Esophagus squamous epithelium (tissue), 5 donors: Measurements from ENCODE around the gene PANK2. TPM values are rescaled to one million over a fixed set of nuclear protein-coding genes. Genes with fewer than 3 reads are reported as not detected.

ENCODE experiments used
- DNase-seq: peaks from one replicate; lab custom pipeline; 2025; lab: John Stamatoyannopoulos, UW
- H3K27ac ChIP-seq, 4 donors: fragments of 200-600 bp; sonication (generic); one replicate each; pipeline ENCODE4 v1.5.1; 2016 to 2019; ENCODE audit warnings: mild to moderate bottlenecking in 1 of 4
- H3K27me3 ChIP-seq, 4 donors: fragments of 200-600 bp; sonication (generic); 1 replicate in 3 of 4; 2 replicates in 1 of 4; pipeline versions ENCODE4 v1.5.1 to v1.6.0; 2017 to 2021; ENCODE audit warnings: antibody characterized with exemption in 1 of 4
- H3K36me3 ChIP-seq, 3 donors: fragments of 200-600 bp; sonication (generic); one replicate each; pipeline ENCODE4 v1.5.1; 2016 to 2019
- H3K4me1 ChIP-seq, 3 donors: fragments of 200-600 bp; sonication (generic); one replicate each; pipeline ENCODE4 v1.5.1; 2017 to 2019
- H3K4me3 ChIP-seq, 4 donors: fragments of 200-600 bp; sonication (generic); 1 replicate in 3 of 4; 2 replicates in 1 of 4; pipeline ENCODE4 v1.5.1; 2016 to 2019; ENCODE audit warnings: mild to moderate bottlenecking in 2 of 4, moderate library complexity in 1 of 4
- H3K9me3 ChIP-seq, 3 donors: fragments of 200-600 bp; sonication (generic); one replicate each; pipeline ENCODE4 v1.5.1; 2016 to 2019
- CTCF ChIP-seq, 6 experiments: fragments of 450-650 bp in 4 of 6; fragments of 200-600 bp in 2 of 6; sonication (generic) in 2 of 6; IDR thresholded peaks; one replicate each; pipeline ENCODE4 v1.5.1; 2016 to 2019; ENCODE audit warnings: antibody characterized with exemption in 6 of 6, mild to moderate bottlenecking in 4 of 6, moderate library complexity in 4 of 6
- POLR2A ChIP-seq, 4 donors: fragments of 450-650 bp; IDR thresholded peaks; one replicate each; pipeline ENCODE4 v1.6.1; 2017; ENCODE audit warnings: antibody characterized with exemption in 4 of 4, mild to moderate bottlenecking in 4 of 4, moderate library complexity in 3 of 4
- WGBS, 2 donors: methylation state at CpG; one replicate each; pipeline ENCODE4 v1.1.5; 2018; 5-methylcytosine and 5-hydroxymethylcytosine counted together
- intact Hi-C: fragments of 100-400 bp; cut with DNase I; formaldehyde crosslinking; loops from one replicate; pipeline ENCODE4 v1.15.0; 2022
- total RNA-seq, 4 donors: library from RNA; depleted of rRNA; stranded (reverse); fragments of >200 nt; gene quantifications; one replicate each; pipeline ENCODE4 v1.1.0, GENCODE V29; 2016
- donor health status: DM: yes; HTN: yes; CAD: no.

Gene PANK2
- total RNA-seq, 4 donors from 2014 or later = 39.4 to 49.1 (median 46.2) TPM

GRCh38 chr20:3911956-3912355 lies 22.8 kb downstream of the PANK2 start:
- intact Hi-C loops = no loop called here
- Histone ChIP-seq H3K36me3 (peaks cover 13 to 91% (median 25%) of the 10 kb centered on the region in 3 donors), H3K9me3 (no peaks in the 10 kb centered on the region), H3K27me3 (no peaks in the 10 kb centered on the region), H3K27ac (no peak overlapping the region), H3K4me3 (no peak overlapping the region), H3K4me1 (peaks cover 4 to 61% (median 5%) of the 10 kb centered on the region in 3 donors)
- WGBS, 2 donors = 62% methylated on average over 2 of the region's 2 CpGs
- no peak for DNase-seq
- TF ChIP-seq CTCF (IDR thresholded peaks at IDR 0.05) (no peak), POLR2A (IDR thresholded peaks at IDR 0.05) (no peak)

- Histone ChIP-seq H3K27ac (no peak overlapping the region), H3K27me3 (no peaks in the 10 kb centered on the region), H3K9me3 (no peaks in the 10 kb centered on the region), H3K4me1 (peaks cover 0 to 40% (median 4%) of the 10 kb centered on the region in 3 donors), H3K36me3 (peaks cover 10 to 99% (median 25%) of the 10 kb centered on the region in 3 donors), H3K4me3 (no peak overlapping the region)
- WGBS, 2 donors = 93 to 94% methylated on average over 2 of the region's 2 CpGs
- no peak for DNase-seq
- intact Hi-C loops = no loop called here
- TF ChIP-seq CTCF (IDR thresholded peaks at IDR 0.05) (no peak), POLR2A (IDR thresholded peaks at IDR 0.05) (no peak)
These were observed 25.3 kb downstream of the PANK2 start for GRCh38 chr20:3914446-3914845.

- Histone ChIP-seq H3K4me1 (peaks cover 0 to 28% (median 0%) of the 10 kb centered on the region in 3 donors), H3K27me3 (no peaks in the 10 kb centered on the region), H3K27ac (no peak overlapping the region), H3K36me3 (peaks cover 10 to 99% (median 26%) of the 10 kb centered on the region in 3 donors), H3K4me3 (no peak overlapping the region), H3K9me3 (no peaks in the 10 kb centered on the region)
- TF ChIP-seq POLR2A (IDR thresholded peaks at IDR 0.05) (no peak), CTCF (IDR thresholded peaks at IDR 0.05) (no peak)
- intact Hi-C loops = no loop called here
- DNase-seq = no peak
- 42 to 54% methylated on average over 2 of the region's 2 CpGs for WGBS, 2 donors
These were observed 26.5 kb downstream of the PANK2 start for GRCh38 chr20:3915691-3916090.

- Histone ChIP-seq H3K27ac (no peak overlapping the region), H3K36me3 (peaks cover 10 to 99% (median 23%) of the 10 kb centered on the region in 3 donors), H3K9me3 (no peaks in the 10 kb centered on the region), H3K4me3 (no peak overlapping the region), H3K4me1 (peaks cover 0 to 22% (median 0%) of the 10 kb centered on the region in 3 donors), H3K27me3 (no peaks in the 10 kb centered on the region)
- no peak for TF ChIP-seq POLR2A (IDR thresholded peaks at IDR 0.05)
- no peak for TF ChIP-seq CTCF (IDR thresholded peaks at IDR 0.05)
- intact Hi-C loops = no loop called here
- whole genome bisulfite sequencing, 2 donors = 56 to 59% methylated on average over 2 of the region's 2 CpGs
- DNase-seq = no peak
These were observed 27.2 kb downstream of the PANK2 start for GRCh38 chr20:3916364-3916763.

- intact Hi-C loops = no loop called here
- no peak for DNase-seq
- WGBS, 2 donors = 86 to 90% methylated on average over 1 of the region's 1 CpG
- H3K4me1 ChIP-seq = peaks cover 10 to 43% (median 12%) of the 10 kb centered on the region in 3 donors
- H3K4me3 ChIP-seq = no peak overlapping the region
- H3K9me3 ChIP-seq = no peaks in the 10 kb centered on the region
- no peak overlapping the region for H3K27ac ChIP-seq
- H3K36me3 ChIP-seq = peaks cover 9 to 97% (median 13%) of the 10 kb centered on the region in 3 donors
- no peak for TF ChIP-seq CTCF (IDR thresholded peaks at IDR 0.05)
- no peak for TF ChIP-seq POLR2A (IDR thresholded peaks at IDR 0.05)
- H3K27me3 ChIP-seq = no peaks in the 10 kb centered on the region
These were observed 30.2 kb downstream of the PANK2 start for GRCh38 chr20:3919352-3919751.
